Measurements from ENCODE around the gene TOX2.

The TOX2 gene

GRCh38 chr20:43960231-43960630, 45.6 kb downstream of the TOX2 start:
- DNase-seq: no peak

- no peak for DNase-seq
Measured at GRCh38 chr20:43961116-43961515, 46.5 kb downstream of the TOX2 start.

GRCh38 chr20:43961541-43962471, 47.2 kb downstream of the TOX2 start:
- no peak for DNase-seq

- no peak for DNase-seq
Measured at GRCh38 chr20:43962530-43962929, 47.9 kb downstream of the TOX2 start.

GRCh38 chr20:43963233-43963632, 48.6 kb downstream of the TOX2 start:
- DNase-seq: no peak

- DNase-seq: no peak
Measured at GRCh38 chr20:43963872-43964791, 49.5 kb downstream of the TOX2 start.

- DNase-seq: no peak
Measured at GRCh38 chr20:43968341-43969000, 53.8 kb downstream of the TOX2 start.

- DNase-seq: no peak
Measured at GRCh38 chr20:43969028-43969447, 54.4 kb downstream of the TOX2 start.

- peak; percentile 85 for DNase-seq
Measured at GRCh38 chr20:43969501-43970182, 55.0 kb downstream of the TOX2 start.

GRCh38 chr20:43971267-43971666, 56.6 kb downstream of the TOX2 start:
- no peak for DNase-seq

- DNase-seq: no peak
Measured at GRCh38 chr20:43972051-43972450, 57.4 kb downstream of the TOX2 start.

GRCh38 chr20:43972692-43973091, 58.0 kb downstream of the TOX2 start:
- DNase-seq: no peak

- no peak for DNase-seq
Measured at GRCh38 chr20:43973231-43973630, 58.6 kb downstream of the TOX2 start.

- no peak for DNase-seq
Measured at GRCh38 chr20:43973671-43974450, 59.2 kb downstream of the TOX2 start.

- DNase-seq: no peak
Measured at GRCh38 chr20:43974695-43975094, 60.0 kb downstream of the TOX2 start.

- no peak for DNase-seq
Measured at GRCh38 chr20:43975096-43975768, 60.6 kb downstream of the TOX2 start.

- no peak for DNase-seq
Measured at GRCh38 chr20:43976547-43976946, 61.9 kb downstream of the TOX2 start.

GRCh38 chr20:43977252-43977651, 62.6 kb downstream of the TOX2 start:
- DNase-seq: no peak

- no peak for DNase-seq
Measured at GRCh38 chr20:43977962-43978361, 63.3 kb downstream of the TOX2 start.

- DNase-seq: no peak
Measured at GRCh38 chr20:43979576-43980105, 65.0 kb downstream of the TOX2 start.

GRCh38 chr20:43981540-43981939, 66.9 kb downstream of the TOX2 start:
- DNase-seq: no peak
